Fibroblast of mammary gland (primary cell): Measurements from ENCODE around the gene ZNF543.

Source experiments
- DNase-seq: peaks from one replicate; pipeline ENCODE4 v3.0.0-alpha.2; 2010; ENCODE audit warnings: low read depth
- H3K4me3 ChIP-seq: 2 replicates; pipeline ENCODE4 v1.5.1; 2011; ENCODE audit warnings: low read depth, mild to moderate bottlenecking, low read length, moderate library complexity; ENCODE audit not compliant: control insufficient read depth
- TF ChIP-seq, protein P1 (sequence below): conservative IDR thresholded peaks from 2 replicates; pipeline ENCODE4 v1.5.1; 2011; ENCODE audit warnings: low read depth, low read length, inconsistent platforms; ENCODE audit not compliant: control insufficient read depth, insufficient read depth

The ZNF543 gene

GRCh38 chr19:57317503-57317902 is 2.8 kb upstream of the ZNF543 start:
- TF ChIP-seq, protein P1, sequence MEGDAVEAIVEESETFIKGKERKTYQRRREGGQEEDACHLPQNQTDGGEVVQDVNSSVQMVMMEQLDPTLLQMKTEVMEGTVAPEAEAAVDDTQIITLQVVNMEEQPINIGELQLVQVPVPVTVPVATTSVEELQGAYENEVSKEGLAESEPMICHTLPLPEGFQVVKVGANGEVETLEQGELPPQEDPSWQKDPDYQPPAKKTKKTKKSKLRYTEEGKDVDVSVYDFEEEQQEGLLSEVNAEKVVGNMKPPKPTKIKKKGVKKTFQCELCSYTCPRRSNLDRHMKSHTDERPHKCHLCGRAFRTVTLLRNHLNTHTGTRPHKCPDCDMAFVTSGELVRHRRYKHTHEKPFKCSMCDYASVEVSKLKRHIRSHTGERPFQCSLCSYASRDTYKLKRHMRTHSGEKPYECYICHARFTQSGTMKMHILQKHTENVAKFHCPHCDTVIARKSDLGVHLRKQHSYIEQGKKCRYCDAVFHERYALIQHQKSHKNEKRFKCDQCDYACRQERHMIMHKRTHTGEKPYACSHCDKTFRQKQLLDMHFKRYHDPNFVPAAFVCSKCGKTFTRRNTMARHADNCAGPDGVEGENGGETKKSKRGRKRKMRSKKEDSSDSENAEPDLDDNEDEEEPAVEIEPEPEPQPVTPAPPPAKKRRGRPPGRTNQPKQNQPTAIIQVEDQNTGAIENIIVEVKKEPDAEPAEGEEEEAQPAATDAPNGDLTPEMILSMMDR: no peak
- DNase-seq: no peak
- no peak overlapping the region for H3K4me3 ChIP-seq

DNA sequence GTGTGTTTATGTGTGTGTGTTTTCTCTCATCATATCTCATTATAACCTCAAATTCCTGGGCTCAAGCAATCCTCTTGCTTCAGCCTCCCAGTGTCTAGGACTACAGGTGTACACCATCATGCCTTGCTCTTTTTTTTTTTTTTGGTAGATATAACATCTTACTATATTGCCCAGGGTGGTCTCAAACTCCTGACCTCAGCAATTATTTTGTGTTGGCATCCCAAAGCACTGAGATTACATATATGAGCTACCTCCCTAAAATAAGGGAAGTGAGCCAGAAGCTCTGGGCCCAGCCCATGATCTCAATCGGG is 448 bp upstream of the ZNF543 start:
- DNase-seq: no peak
- TF ChIP-seq, protein P1: no peak
- peak overlapping the region; percentile 83 for H3K4me3 ChIP-seq

DNA sequence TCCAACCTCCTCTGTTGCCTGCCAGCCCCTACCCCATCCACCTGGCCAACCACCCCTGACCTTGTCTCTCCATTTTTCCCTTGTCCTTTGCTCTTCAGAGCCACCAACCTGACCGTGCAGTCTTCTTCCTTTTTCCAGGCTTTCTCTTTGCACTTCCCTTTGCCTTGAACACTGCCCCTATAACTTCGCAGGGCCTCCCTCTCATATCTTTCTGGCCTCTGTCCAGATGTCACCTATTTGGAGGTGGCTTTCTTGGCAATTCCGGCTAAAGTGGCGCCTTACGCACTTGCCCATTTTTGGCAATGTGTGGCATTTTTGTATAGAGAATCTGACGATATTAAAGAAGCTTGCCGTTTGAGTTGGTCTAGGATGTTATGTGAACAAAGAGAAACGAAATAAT is 844 bp downstream of the ZNF543 start:
- peak overlapping the region; percentile 83 for H3K4me3 ChIP-seq
- DNase-seq: no peak
- TF ChIP-seq, protein P1: no peak

DNA sequence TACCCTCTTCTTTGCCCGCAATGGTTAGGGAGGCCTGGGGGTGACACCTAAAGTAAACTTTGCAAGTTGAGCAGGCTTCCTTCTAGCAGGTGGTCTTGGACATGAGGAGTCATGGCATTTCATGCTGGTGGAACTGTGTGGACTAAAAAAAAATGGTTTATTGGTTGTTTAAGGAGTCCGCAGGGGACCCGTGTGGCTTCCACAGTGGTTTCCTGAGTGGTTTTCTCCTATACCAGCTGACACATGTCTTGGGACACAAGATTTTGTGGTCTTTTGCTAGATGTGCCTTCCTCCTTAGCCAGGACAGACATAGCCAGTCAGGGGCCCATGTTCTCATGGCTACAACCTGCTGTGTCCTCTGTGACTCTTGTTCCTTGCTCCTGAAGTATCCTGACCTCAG is 1.5 kb downstream of the ZNF543 start:
- TF ChIP-seq, protein P1: no peak
- DNase-seq: no peak
- H3K4me3 ChIP-seq: no peak overlapping the region

DNA sequence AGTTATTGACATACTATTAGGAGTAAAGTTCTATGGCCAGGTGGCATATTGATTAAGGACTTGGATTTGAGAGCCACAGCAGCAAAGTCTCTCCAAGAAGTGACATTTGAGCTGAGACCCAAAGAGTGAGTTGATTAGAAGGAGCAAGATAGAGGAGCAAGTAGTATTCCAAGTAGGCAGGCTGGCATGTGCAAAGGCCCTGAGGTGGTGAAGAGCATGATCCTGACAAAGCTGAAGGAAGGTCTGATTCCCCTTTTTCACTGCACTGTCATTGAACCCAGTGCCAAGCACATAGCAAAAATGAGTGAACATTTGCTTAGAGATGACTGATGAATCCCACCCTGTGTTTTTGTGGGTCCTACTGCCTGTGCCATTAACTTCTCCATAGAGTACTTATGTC is 4.7 kb downstream of the ZNF543 start:
- TF ChIP-seq, protein P1: no peak
- no peak overlapping the region for H3K4me3 ChIP-seq
- DNase-seq: no peak

GRCh38 chr19:57327993-57328392 is 7.7 kb downstream of the ZNF543 start:
- no peak overlapping the region for H3K4me3 ChIP-seq
- no peak for DNase-seq
- TF ChIP-seq, protein P1: no peak

- TF ChIP-seq, protein P1: no peak
- H3K4me3 ChIP-seq: no peak overlapping the region
- no peak for DNase-seq
Observed at GRCh38 chr19:57334191-57334590, 13.9 kb downstream of the ZNF543 start.
